Stimulated activated CD4-positive, alpha-beta T cell treated with anti-CD3 and anti-CD28 coated beads, Interleukin-15, amount 100 ng/mL, for 1 hour (primary cell): Measurements from ENCODE around the gene CRYBB3.
"Not testable (repeated sequence)": the region's sequence is repeated elsewhere in the genome, so short reads cannot be mapped to it uniquely, and the experiment has no call there.

Source experiments
- DNase-seq, 2 donors: peaks; one replicate each; pipeline ENCODE4 v3.0.0-alpha.2; 2020; ENCODE audit warnings: low read depth in 1 of 2, low spot score in 1 of 2

CRYBB3 gene

DNA sequence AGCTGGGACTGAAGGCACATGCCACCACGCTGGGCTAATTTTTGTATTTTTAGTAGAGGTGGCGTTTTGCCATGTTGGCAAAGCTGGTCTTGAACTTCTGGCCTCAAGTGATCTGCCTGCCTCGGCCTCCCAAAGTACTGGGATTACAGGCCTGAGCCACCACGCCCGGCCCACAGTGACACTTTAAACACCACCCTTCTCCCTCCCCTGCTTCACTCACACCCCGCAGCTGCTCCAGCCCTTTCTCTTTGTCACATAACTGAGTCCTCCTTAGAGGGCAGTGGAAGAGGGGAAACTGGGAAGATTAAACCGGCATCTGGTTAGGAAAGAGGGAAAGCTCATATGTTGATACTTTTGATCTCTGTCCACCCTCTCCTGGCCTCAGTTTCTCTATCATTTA lies 4.9 kb downstream of the CRYBB3 start:
- DNase-seq, result not testable (repeated sequence)

DNA sequence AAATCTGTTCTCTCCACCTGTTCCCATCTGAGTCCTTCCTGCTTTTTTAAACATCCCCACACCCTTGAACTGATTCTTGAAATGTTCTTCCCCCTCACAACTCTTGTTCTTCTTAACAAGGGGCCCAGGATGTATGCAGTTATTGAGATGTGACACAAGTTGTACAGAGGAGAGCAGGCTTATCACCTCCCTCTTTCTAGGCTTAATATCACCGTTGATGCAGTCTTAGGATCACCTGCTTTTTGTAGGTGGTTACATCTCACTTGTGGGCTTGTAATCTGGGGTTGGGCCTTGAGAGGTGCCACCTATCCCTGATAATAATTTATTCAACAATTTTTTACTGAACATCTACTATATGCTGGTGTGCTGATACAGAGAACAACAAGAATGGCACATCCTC lies 6.2 kb downstream of the CRYBB3 start:
- DNase-seq, result no peak

DNA sequence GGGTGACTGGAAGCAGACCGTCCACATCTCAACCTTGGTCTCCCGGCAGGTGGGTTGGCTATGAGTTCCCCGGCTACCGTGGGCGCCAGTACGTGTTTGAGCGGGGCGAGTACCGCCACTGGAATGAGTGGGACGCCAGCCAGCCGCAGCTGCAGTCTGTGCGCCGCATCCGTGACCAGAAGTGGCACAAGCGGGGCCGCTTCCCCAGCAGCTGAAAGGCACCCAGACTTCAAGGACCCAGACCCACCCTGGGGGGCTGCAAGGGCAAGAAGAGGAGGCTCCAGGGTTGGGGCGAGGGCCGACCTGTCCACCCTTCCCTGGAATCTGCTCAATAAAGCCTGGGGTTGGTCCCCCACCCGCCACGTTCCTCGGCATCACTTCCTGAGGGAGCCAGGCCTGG lies 7.3 kb downstream of the CRYBB3 start:
- DNase-seq, result no peak

DNA sequence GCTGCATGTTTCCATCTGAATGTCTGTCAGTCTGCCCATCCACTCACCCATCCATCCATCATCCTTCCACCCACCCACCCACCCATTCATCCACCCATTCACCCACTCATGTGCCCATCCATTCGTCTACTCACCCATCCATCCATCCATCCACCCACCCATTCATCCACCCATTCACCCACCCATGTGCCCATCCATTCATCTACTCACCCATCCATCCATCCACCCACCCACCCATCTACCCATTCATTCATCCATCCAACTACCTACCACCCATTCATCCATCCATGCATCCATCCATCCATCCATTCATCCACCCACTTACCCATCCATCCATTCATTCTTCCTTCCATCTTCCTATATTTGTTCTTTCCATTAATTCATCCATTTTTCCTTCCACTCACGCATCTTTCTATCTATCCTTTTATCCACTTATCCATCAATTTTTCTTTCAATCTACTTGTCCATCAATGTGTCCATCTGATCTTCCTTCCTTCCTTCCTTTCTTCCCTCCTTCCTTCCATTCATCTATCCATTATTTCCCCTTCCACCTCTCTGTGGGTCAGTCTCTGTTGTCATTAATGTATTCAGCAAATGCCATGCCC lies 8.0 kb downstream of the CRYBB3 start:
- DNase-seq, result no peak

DNA sequence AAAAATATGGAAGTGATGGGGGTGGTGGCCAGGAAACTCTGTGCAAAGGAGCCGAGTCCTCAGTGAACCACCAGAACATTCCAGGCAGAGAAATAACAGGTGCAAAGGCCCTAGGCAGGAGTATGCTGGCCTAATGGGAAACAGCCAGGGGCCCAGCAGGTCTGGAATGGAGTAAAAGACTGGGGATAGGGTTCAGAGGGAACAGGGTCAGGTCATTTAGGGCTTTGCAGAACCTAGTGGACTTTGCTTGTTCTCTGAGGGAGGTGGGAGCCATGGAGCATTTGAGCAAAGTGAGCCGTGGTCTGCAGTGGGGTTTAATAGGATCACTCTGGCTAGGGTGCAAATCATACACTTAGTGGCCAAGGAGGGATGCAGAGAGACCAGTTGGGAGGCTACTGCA lies 8.7 kb downstream of the CRYBB3 start:
- DNase-seq, result no peak

DNA sequence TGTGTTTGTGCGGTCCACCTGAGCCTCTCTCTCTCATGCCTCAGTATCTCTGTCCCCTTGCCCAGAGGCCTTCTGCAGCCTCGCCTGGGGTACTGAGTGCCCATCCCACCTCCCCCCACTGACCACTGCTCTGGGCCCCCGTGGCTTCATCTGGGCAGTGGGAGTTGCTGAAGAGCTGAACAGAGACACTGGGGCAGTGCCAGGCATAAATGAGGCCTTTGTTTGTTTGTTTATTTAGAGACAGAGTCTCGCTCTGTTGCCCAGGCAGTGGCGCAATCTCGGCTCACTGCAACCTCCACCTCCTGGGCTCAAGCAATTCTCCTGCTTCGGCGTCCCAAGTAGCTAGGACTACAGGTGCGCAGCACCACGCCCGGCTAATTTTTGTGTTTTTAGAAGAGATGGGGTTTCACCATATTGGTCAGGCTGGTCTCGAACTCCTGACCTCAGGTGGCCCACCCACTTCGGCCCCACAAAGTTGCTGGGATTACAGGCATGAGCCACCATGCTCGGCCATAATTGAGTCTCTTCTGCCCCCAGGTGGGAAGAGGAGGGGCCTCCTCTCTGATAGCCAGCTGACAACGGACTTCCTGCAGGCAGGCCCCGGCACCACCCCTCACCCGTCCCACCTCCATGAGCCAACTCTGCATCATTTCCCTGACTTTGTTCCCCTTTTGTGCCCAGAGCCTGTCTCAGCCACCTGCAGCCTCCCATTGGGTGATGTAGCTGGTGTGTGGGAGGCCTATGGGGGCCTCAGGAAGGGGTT lies 9.3 kb downstream of the CRYBB3 start:
- DNase-seq, result no peak

DNA sequence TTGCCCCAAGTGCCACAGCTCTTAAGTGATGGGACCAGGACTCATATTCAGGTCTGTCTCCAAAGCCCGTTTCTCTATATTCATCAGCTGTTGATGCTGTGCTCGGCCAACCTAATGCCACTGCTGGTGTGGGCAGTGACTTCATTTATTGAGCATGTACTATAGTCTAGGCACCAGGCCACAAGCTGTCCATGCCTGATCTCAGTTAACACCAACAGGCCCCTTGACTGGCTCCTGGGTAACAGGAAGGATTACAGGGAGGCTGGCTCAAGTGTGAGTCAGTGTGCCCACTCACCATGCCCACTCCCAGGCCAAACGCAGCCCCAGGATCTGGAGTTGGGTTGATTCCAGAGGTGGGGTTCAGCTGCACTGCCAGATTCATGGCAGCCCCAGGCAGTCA lies 11.1 kb downstream of the CRYBB3 start:
- DNase-seq, result no peak

DNA sequence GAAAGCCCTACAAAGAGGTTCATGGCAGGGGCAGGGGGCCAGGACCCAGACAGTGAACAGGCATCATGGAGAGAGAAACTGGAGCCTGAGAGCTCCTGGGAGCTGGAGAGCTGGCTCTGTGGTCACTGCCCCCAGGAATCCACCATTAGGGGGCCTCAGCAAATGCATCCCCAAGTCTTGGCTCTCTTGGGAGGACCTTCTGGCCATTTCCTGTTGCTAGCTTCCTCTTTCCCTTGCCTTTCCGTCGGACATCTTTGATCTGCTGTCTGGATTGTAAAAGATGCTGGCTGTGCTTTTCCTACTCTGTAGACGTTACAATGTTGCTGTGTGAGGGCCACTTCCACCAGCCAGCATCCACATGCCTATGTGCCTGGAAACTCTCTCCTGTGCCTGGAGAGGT lies 12.7 kb downstream of the CRYBB3 start:
- DNase-seq, result no peak

DNA sequence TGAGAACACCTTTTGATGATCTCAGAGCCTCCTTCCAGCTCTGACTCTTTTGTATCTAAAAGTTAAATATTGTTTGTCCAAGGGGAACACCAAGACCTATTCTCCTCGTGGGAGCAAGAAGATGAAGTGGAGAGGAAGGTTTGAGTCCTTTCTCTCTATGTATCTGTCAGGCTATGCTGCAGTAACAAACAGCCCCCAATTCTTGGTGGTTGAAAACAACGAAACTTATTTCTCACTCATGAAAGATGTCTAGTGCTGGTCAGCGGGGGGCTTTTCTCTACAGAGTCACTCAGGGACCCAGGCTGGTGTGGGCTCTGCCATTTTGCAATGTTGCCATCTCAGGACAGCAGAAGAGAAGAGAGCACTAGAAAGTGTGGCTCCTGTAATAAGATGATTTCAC lies 13.6 kb downstream of the CRYBB3 start:
- no peak for DNase-seq

DNA sequence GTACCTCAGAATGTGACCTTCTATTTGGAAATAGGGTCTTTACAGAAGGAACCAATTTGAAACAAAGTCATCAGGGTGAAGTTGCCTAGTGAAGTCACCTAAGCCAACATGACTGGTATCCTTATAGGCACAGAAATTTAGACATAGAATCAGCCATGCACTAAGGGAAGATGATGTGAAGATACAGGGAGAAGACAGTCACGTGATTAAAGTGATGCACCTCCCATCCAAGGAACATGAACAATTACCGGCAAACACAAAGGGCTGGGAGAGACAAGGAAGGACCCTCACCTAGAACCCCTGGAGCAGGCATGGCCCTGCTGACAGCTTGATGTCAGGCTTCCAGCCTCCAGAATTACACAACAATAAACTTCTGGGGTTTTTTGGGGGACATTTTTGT lies 16.6 kb downstream of the CRYBB3 start:
- no peak for DNase-seq

DNA sequence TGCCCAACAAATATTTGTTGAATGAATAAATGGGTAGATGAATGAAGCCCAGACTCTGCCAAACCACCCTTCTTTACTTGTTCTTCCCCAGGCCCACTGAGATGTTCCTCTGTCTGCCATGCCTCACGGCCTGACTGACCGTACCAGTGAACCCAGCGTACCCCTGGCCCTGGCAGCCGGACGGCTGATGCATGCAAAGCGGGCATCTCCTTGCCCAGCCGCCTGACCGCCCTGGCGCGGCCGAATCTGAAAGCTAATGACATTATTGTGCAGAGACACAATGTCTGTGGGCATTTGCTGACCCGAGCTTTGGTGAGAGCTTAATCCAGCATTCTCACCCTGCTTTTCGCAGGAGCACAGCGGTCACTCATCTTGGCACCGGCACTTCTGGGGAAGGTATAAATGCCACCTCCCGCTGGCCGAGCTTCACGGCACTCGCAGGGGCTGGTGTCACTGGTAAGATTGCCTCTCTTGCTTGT lies 19.6 kb downstream of the CRYBB3 start, which contains the start of gene CRYBB2:
TSS of gene CRYBB2 (plus strand) at position 429 of the 479 bp plus-strand sequence. CDS start 1,791 bp downstream, outside the sequence.
- DNase-seq, result no peak

DNA sequence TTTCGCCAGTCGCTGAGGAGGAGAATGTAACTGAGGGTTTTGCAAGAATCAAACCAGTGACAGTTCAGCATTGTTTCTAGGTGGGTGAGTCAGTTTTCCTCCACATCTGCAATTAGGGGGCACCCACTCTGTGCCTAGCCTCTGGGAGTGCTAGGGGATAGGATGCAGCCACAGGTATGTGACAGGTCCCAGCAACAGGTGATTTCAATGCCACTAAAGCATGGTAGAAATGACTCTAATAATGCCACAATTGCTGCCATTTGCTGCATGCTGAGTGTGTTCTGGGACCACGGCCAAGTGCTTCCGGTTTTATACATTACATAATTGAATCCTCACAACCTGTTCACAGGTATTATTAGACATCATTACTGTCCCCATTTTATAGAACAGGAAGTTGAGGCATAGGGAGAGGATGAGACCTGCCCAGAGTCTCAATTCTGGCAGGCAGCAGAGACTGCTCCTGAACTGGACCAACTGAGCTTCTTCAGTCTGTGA lies 20.3 kb downstream of the CRYBB3 start:
- no peak for DNase-seq

DNA sequence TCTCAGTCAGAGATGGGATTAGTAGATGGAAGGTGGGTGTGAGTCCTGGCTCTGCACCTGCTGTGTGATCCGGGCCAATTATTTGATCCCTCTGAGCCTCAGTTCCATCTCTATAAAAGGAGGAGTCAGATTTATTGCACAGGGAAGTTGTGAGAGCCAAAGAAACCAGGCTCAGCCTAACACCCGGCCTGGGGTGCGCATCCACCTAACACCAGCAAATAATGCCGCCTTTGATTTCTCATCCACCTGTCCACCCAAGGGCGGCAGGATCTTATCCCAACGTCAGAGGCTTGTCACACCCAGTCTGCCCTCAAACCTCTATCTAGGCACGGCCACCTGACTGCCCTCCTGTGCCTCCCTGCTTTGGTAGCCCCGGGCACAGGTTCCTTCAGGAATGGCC lies 22.1 kb downstream of the CRYBB3 start:
- DNase-seq, result no peak

DNA sequence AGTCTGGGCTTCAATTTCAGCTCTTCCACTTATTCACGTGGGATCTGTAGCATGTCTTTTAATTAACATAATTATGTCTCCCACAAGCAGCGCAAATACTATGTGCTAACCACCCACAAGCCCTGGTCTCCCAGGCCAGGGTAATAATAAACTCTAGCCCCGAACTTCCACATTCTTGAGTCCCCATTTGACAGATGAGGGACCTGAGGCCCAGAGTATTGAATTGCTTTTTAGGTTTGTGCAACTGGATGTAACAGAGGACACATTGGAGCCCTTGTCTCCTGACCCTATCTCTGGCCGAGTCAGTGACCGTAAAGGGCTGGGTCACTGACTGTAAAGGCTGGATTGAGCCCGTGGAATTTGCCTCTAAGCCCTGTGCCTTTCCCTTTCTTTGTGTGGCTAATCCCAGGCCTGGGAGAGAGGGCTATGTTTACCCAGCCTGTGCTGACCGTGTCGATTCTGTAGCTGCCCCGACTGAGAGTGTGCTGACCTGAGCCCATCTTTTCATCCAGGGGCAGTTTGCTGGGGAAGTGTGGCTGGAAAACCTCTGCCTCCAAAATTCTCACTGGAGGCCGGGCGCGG lies 23.7 kb downstream of the CRYBB3 start:
- DNase-seq, result no peak

DNA sequence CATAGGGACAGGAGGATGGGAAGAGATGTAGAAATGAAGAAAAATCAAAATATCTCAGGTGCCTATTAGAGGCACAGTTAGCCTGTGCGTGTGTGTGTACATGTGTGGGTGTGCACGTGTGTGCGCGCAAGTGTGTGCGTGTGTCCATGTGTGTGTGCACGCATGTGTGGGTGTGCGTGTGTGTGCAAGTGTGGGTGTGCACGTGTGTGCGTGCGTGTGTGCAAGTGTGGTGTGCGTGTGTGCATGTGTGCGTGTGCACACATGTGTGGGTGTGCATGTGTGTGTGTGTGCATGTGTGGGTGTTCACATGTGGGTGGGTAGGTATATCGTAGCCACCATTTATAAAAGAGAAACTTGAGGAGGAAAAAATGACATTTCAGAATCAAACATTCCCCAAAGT lies 29.2 kb downstream of the CRYBB3 start:
- no peak for DNase-seq

DNA sequence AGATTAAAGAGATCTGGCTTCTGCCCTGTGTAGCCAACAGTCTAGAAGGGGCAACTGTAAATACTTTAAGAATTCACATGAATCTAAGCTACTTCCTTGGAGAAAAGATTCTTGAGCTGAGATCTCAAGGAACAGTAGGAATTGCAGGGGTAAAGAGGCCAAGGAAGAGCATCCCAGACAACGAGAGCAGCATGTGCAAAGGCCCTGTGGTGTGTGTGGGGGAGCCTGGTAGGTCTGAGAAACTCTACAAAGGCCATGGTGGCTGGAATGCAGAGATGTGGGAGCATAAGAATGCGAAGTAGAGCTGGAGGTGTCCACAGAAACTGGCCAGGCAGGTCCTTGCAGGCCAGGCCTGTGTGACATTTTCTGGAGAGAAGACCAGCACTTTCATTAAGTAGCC lies 31.1 kb downstream of the CRYBB3 start:
- DNase-seq, result not testable (repeated sequence)

DNA sequence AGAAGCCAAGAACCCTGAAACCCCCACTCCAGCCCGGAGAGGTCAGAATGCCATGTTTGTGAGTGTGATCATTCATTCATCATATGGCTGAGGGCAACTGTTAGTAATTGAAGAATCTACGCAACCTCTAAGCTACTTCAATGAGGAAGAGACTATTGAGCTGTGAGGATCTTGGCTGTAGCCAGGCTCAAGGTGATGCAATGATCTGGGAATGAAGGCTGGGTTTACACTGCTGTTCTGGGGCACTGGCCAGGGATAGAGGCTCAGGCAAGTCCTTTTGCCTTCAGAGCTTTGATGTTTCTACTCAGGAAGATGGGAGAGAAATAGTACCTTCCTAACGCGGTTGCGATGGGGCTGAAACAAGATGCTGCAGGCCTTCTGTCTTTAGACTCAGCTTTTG lies 32.6 kb downstream of the CRYBB3 start:
- DNase-seq, result no peak

DNA sequence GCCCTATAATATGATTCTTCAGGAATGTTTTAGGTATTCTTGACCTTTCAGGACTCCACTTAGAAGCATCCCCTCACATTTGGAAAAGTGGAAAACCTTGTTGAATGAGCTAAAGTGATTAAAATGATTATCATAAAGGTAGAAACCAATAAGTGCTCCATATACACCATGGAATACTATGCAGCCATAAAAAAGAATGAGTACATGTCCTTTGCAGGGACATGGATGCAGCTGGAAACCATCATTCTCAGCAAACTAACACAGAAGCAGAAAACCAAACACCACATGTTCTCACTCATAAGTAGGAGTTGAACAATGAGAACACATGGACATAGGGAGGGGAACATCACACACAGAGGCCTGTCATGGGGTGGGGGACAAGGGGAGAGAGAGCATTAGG lies 34.0 kb downstream of the CRYBB3 start:
- DNase-seq, result not testable (repeated sequence)

DNA sequence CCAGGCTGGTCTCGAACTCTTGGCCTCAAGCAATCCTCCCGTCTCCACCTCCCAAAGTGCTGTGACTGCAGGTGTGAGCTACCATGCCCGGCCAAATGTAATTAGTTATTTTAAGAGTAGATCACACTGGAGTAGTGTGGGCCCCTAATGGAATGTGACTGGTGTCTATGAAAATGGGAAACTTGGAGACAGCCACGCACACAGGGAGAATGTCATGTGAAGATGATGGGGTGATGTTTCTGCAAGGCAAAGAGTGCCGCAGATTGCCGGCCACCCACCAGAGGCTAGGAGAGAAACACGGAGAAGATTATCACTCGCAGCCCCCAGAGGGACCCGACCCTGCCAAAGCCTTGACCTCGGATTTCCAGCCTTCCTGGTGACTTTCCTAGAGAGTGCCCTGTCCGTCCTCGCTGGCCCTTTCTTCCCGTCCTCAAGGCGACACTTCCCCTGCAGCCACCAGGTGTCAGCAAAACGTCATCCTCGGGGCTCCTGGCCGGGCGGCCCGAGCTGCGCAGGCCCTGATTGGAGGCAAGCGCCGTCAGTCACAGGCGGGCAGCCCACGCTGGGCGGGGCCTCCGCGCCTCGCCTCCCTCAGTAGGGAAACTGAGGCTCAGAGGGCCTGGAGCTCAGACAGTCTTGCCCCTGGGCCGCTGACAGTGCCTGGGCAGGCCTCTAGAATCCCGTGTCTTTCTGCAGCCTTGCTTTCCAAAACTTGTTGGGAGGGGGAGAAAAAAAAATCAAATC lies 36.1 kb downstream of the CRYBB3 start:
- peak in 1 of 2 donors; percentile 52 for DNase-seq

DNA sequence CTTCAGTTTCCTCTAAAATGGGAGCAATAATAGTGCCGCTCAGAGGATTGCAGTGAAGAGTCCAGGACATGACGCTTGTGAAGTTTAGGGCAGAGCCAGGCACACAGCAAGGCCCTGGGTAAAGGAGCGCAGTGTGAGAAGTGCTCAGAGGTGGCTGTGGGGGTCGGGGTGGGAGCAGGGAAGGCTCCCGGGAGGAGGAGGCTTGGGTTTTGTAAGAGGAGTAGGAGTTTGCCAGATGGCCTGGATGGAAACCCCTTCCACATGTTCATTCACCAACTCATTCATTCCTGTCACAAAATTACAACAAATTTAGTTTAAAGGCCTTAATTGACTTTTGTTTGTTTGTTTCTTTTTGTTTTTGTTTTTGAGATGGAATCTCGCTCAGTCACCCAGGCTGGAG lies 36.8 kb downstream of the CRYBB3 start:
- no peak for DNase-seq

DNA sequence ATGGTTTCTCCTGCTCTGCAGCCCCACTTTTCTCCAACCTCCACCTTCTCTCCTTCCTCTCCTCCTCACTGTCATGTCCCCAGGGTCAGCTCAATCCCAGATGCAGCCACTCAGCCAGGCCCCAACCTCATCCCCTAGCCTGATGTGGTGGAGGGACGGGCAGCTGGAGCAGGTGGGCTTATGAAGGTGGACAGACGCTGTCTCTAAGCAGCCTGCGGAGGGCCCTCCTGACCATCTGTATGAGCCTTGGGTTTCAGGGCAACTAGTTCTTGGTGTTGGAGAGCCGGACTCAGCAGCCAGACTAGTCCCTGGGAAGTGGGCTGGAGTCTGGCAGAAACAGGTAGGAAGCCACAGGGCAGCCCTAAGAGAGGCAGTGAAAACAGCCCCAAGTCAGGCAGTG lies 37.8 kb downstream of the CRYBB3 start:
- no peak for DNase-seq
